Left ventricle myocardium inferior (tissue), 1 donor: ENCODE results near the gene MESP1. TPM values are rescaled to one million over a fixed set of nuclear protein-coding genes. Genes with fewer than 3 reads are reported as not detected.

ENCODE experiments used
- DNase-seq: peaks from one replicate; pipeline ENCODE4 v3.0.0-alpha.2; 2020
- H3K27ac ChIP-seq: fragments of 200-600 bp; replicated peaks from 2 replicates; pipeline ENCODE4 v1.8.0; 2021
- H3K27me3 ChIP-seq: fragments of 200-600 bp; 2 replicates; pipeline ENCODE4 v1.8.0; 2021; ENCODE audit warnings: low read depth
- H3K36me3 ChIP-seq: fragments of 200-600 bp; 2 replicates; pipeline ENCODE4 v1.8.0; 2021
- H3K4me1 ChIP-seq: fragments of 200-600 bp; 2 replicates; pipeline ENCODE4 v1.8.0; 2021
- H3K4me3 ChIP-seq: fragments of 200-600 bp; 2 replicates; pipeline ENCODE4 v1.8.0; 2021; ENCODE audit warnings: mild to moderate bottlenecking, moderate library complexity
- H3K9me3 ChIP-seq: fragments of 200-600 bp; replicated peaks from 2 replicates; pipeline ENCODE4 v1.8.0; 2021
- CTCF ChIP-seq: fragments of 200-600 bp; IDR thresholded peaks from 2 replicates; pipeline ENCODE4 v1.8.0; 2021; ENCODE audit warnings: antibody characterized with exemption, mild to moderate bottlenecking, borderline replicate concordance
- intact Hi-C: fragments of 100-400 bp; cut with micrococcal nuclease; formaldehyde crosslinking; loops from one replicate; pipeline ENCODE4 v1.11.0; 2022
- total RNA-seq: library from RNA; stranded (reverse); fragmentation: NEBNext Ultra II Directional; extraction: Animal tissue kit (Norgen Biotek cat#: 25700); gene quantifications from one replicate; pipeline ENCODE4 v1.2.1, GENCODE V29; 2021
- donor health status: DM: no; HTN: yes; CAD: no; lungs with severe emphysema.

MESP1 gene
- total RNA-seq, 1 donor from 2014 or later = 8.4 TPM

- intact Hi-C loops = no loop called here
- no peak for TF ChIP-seq CTCF
- Histone ChIP-seq H3K4me3 (no peak overlapping the region), H3K36me3 (no peaks in the 10 kb centered on the region), H3K9me3 (no peaks in the 10 kb centered on the region), H3K27me3 (peaks cover 54% of the 10 kb centered on the region), H3K4me1 (peaks cover 18% of the 10 kb centered on the region), H3K27ac (no peak overlapping the region)
- no peak for DNase-seq
These were observed 2.0 kb downstream of the MESP1 start for GRCh38 chr15:89749054-89749453.

DNA sequence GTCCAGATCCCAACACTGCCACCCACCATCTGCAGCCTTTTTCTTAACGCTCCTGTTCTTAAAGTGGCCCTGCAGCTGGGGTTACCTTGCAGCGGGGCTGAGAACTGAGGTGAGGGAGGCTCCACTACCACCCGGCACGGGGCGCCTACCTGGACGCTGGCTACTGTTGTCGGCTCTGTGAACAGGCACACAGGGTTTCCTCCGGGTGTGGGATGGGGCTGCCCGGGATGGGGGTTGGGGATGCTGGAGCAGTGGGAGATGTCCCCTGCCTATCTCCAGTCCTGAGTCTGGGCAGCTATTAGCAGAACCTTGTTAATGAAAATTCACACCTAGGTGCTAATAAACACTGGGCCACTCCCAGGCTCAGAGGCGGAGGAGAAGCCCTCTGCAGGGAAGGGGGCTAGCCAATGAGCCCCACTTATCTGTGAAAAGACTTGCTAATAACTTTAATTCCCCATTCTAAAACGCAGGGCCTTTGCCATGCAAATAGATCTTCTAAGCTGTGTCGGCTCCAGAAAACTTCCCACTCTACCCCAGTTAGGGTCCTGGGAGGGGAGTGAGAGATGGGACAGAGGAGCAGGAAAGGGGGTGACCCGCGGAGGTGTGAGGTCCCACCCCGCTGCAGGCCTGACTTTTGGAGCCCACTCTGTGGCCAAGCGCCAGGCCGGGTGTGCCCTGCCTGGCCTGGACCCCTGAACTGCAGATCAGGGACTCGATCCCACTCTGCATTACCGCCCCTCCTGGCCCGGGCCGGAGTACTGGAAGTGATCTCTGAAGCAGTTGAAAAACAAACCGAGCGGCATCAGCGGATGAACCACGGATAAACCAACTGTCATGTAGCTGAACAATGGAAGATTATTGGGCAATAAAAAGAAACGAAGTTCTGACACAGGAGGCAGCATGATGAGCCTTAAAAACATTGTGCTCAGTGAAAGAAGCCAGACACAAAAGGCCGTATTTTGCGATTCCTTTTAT is 3.1 kb downstream of the MESP1 start:
- no peak for TF ChIP-seq CTCF
- intact Hi-C loops = no loop called here
- Histone ChIP-seq H3K27ac (no peak overlapping the region), H3K4me1 (peaks cover 18% of the 10 kb centered on the region), H3K36me3 (no peaks in the 10 kb centered on the region), H3K4me3 (no peak overlapping the region), H3K9me3 (no peaks in the 10 kb centered on the region), H3K27me3 (peaks cover 54% of the 10 kb centered on the region)
- DNase-seq = no peak

- Histone ChIP-seq H3K4me3 (no peak overlapping the region), H3K27ac (no peak overlapping the region), H3K9me3 (no peaks in the 10 kb centered on the region), H3K27me3 (peaks cover 54% of the 10 kb centered on the region), H3K4me1 (peaks cover 17% of the 10 kb centered on the region), H3K36me3 (no peaks in the 10 kb centered on the region)
- DNase-seq = no peak
- intact Hi-C loops = no loop called here
- no peak for TF ChIP-seq CTCF
These were observed 4.7 kb downstream of the MESP1 start for GRCh38 chr15:89746386-89746780.

DNA sequence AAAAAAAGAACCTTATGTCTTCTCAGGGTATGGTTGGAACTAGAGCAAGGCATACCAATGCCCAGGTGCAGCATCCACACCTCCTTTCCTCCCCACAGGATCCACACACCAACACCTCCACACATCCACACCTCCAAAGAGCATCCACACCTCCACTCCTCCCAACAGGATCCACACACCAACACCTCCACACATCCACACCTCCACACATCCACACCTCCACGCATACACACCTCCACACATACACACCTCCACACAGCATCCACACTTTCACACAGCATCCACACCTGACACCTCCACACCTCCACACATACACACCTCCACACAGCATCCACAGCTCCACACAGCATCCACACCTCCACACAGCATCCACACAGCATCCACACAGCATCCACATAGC is 5.3 kb downstream of the MESP1 start:
- H3K9me3 ChIP-seq = no peaks in the 10 kb centered on the region

GRCh38 chr15:89745131-89745530 is 5.9 kb downstream of the MESP1 start:
- H3K9me3 ChIP-seq = no peaks in the 10 kb centered on the region
- intact Hi-C loops = no loop called here
- H3K4me3 ChIP-seq = no peak overlapping the region

More for the DNA sequence above, 5.3 kb downstream of the MESP1 start:
- intact Hi-C loops = no loop called here
- Histone ChIP-seq H3K4me1 (peaks cover 11% of the 10 kb centered on the region), H3K27me3 (peaks cover 54% of the 10 kb centered on the region), H3K4me3 (no peak overlapping the region), H3K36me3 (no peaks in the 10 kb centered on the region), H3K27ac (no peak overlapping the region)
- no peak for DNase-seq
- no peak for TF ChIP-seq CTCF

More at GRCh38 chr15:89745131-89745530, 5.9 kb downstream of the MESP1 start:
- no peak for TF ChIP-seq CTCF
- DNase-seq = no peak
- H3K36me3 ChIP-seq = no peaks in the 10 kb centered on the region
- no peak overlapping the region for H3K27ac ChIP-seq
- peaks cover 6% of the 10 kb centered on the region for H3K4me1 ChIP-seq
- peaks cover 50% of the 10 kb centered on the region for H3K27me3 ChIP-seq
